NOMO-1 treated with dmso at 0.1 percent for 144 hours (cell line): ENCODE results near the gene TCF4.

Experiments
- DNase-seq: peaks from one replicate; lab custom pipeline; 2025; ENCODE audit not compliant: unreplicated experiment; lab: John Stamatoyannopoulos, UW

Gene TCF4

DNA sequence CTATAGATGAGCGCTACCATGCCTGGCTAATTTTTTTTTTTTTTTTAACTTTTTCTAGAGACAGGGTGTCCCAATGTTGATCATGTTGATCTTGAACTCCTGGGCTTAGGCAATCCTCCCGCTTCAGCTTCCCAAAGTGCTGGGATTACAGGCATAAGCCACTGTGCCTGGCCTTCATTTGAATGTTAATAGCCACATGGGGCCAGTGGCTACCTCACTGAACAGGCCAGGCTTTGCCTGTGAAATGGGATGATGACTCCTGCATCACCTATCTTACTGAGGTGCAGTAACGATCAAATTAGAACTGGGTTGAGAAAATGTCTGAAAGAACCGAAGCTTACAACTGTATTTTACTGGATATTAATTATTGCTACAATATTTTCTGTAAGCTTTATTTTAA lies 278.7 kb downstream of the TCF4 start:
- no peak for DNase-seq

DNA sequence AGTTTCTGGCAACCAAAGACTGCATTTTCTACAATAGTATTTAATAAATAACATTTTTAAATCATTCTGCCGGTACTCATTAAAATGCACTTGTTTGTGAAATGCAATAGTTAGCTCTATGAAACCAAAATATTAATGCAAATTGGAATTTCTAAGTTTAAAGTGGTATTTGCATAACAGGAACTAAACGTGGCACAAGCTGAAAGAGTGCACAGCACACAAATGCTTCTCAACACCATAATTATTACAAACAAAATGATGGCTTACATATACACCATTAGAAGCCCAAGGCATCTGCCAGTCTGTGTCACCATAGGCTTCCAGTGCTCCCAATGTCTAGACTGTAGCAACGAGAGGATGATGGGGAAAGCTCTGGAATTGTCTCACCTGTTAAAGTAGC lies 280.5 kb downstream of the TCF4 start:
- DNase-seq: no peak

DNA sequence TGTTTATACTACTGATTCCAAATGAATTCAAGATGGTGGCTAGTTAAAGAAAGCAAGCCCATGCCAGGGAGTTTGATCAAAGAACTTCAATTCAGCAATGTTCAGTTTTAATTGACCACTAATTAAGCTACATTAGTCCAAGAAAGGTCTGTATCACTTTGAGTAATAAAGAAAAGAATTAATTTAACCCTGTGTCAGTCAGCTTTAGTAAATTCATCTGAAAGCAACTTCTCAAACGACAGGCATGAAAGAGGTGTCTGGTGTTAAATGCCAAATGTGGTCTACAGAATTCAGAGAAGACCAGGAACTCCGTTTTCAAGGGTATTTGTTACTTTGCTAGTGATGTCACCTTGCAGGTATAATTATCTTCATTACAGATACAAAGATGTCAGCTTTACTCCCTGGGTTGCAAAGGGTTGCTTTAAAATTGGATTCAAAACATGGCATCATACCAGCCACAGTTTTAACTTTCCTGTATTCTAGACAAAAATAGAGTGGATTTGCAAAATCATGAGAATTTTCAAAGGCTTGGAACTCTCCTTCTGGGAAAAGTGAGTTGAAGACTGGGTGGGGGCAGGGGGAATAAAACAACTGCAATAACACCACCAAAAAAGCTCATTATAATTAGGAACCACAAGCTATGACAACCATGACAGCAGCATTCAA lies 281.5 kb downstream of the TCF4 start:
- DNase-seq: no peak

DNA sequence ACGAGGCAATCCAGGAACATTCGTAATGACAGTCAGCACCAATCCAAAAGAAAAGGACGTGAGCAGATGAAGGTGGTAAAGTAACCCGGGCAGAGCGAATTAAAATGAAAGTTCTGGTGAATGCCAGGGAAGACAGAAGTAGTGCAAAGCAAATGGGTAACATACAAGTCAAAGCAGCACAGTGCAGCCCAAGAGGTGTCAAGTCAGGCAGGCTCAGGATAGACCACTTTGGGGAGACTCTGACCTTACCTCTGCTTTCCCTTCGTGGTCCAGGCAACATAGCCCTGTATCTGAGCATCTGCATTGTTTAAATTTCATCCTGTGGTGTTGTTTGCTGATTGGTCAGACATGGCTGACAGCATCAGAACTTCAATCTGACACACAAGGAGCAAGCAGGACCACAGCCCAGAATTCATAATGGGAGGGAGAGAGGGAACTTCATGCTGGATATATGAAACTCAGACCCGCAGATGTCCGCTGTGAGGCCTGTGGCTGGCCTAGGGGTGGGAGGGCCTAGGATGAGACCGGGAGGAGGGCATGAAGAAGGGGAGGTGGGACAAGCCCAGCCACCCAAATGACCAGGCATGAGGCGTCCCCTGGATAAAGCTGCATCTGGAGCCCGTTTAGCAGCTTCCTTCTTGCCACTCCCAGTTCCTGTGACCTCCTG lies 285.7 kb downstream of the TCF4 start:
- DNase-seq: no peak

DNA sequence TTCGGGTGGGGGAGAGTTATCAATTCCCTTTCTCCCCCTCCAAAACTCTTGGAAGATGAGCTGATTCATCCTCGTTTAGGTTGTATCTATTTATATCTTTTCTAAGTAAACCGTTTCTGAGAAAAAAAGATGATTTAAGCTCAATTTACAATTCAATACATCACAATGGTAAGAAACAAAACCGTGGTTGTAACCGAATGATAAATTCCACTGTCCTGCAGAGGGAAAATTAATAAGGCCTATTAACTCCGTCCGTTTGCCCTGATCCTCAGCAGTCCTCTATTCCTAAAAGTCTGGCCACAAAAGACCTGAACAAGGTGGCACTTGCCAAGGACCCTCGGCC lies 286.2 kb downstream of the TCF4 start:
- DNase-seq: no peak

DNA sequence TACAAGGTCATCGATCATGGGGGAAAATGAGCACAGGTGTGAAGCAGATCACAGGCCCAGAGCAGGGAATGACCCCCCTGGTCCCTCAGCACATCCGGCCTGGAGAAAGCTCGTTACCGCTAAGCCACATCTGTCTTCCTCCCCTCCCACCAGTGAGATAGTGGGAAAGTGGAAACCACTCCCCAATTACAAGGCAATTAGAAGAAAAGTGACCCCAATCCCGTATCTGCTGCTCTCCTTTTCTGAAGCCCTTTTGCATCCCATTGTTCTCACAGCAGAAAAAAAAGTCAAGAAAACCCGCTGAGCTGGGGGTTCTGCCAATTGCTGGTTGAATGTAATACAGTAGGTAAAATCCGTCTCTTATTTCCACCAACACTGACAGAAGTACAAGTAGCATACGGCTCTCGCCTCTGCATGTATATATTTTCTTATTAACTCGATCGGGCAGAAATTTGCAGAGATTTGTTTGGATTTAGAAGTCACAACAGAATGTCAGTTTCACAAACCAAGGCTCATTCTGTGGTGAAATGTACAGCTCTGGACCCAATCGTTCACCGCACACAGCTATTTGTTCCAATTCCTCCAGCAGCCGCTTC lies 287.0 kb downstream of the TCF4 start:
- DNase-seq: no peak

DNA sequence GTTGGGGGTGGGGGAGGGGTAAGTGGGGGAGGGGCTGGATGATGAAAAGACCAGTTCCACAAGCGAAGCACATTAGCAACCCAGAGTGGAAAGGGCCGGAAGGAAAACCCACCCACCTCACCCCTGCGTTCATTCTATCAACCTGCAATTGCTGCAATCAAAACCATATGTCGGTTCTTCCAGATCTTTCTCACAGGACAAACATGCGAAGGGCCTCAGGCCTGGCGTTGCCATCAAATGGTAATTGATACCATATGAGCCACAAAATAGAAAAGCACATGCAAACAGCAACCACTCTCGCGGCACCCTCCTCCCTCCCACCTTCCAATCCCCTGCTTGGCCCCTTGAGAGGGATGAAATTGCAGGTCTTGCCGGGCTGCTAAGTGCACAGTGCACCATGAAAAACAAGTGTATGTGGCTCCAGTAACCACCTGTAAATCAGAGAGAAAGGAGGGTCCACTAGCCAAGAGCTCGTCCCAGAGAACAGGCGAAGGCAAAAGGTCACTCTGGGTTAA lies 287.5 kb downstream of the TCF4 start:
- no peak for DNase-seq

DNA sequence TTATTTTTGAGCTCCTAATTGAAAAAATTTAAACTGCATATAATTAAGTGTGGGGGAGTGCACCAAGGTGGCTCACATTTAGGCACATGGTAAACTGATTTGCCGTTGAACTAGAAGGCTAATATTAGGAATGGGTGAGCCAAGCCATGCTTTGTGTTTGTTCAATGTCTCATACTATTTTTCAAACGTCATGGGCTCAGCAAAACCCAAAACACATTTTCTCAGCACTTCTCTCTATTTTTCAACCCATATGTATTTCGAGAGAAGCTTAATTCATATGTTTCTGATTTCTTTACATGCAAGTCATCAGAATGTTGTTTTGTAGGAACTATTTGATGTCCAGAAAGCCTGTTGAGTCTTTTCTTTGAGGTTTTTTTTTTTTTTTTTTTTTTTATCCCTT lies 291.2 kb downstream of the TCF4 start:
- DNase-seq: no peak

DNA sequence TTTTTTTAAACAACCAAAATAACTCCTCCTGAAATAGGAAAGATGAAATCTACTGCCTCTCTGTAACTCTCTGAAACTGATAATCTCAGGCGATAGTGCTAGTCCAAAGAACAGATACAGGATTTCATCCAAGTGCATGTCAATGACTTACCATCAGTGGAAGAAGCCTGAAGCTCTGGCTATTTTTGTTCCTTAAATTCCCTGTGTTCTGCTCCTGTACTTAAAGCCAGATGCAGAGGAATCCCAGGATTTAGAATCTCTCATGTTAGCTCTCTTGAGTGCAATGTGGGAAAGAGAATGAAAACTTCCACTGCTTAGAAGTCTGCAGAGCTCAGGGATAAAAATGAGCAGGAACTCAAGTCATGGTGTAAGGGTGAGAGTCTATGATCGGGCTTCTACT lies 291.9 kb downstream of the TCF4 start:
- no peak for DNase-seq

DNA sequence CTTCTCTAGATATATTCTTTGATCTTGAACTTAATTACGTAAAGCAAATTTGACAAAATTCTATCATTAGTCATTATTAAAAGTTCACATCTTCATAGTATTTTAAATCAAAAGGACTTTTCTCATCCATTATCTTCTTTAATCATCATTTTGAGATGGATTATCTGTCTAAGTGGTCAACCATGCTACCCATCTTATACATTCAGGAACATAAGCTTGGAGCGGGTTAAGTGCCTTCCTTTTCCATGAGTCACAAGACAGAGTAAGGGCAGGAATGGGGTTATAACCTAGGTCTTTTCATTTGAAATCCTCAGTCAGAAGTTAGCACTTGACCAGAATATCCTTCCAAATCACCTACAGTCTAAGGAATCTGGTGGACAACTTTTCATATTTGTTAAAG lies 297.1 kb downstream of the TCF4 start:
- DNase-seq: no peak

DNA sequence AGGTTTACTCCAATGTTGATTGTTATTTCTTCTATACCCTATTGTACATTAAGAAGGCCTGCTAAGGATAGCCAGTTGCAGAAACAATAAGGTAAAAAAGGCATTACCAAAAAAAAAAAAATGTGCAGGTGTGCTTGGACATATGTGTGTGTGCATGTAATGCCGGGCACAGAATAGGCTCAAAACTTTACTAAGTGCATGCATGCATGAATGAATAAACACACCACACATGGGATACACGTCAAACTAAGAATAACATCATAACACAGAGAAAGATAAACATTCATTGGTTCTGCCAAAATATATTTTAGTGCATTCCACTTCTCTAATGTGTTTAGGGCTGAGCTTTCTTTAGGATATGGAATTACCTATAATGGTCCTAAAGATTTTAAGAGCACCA lies 298.2 kb downstream of the TCF4 start:
- DNase-seq: no peak

DNA sequence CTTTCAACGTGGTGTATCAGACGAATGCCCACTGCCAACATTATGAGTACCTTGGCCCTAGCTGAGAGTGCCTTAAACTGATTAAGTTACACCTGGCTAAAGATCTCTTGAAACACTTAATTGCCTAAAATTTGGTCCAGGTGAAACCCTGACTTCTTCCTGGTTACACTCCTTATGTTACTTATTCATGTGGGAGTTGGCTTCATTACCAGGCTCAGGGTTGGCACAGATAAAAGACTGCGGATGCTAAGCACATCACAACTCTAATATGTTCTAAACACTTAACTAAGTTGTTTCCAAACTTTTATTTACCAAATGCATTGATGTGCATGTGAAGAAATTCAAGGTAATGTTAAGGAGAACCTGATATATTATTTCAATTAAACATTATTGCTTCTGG lies 298.9 kb downstream of the TCF4 start:
- DNase-seq: no peak

DNA sequence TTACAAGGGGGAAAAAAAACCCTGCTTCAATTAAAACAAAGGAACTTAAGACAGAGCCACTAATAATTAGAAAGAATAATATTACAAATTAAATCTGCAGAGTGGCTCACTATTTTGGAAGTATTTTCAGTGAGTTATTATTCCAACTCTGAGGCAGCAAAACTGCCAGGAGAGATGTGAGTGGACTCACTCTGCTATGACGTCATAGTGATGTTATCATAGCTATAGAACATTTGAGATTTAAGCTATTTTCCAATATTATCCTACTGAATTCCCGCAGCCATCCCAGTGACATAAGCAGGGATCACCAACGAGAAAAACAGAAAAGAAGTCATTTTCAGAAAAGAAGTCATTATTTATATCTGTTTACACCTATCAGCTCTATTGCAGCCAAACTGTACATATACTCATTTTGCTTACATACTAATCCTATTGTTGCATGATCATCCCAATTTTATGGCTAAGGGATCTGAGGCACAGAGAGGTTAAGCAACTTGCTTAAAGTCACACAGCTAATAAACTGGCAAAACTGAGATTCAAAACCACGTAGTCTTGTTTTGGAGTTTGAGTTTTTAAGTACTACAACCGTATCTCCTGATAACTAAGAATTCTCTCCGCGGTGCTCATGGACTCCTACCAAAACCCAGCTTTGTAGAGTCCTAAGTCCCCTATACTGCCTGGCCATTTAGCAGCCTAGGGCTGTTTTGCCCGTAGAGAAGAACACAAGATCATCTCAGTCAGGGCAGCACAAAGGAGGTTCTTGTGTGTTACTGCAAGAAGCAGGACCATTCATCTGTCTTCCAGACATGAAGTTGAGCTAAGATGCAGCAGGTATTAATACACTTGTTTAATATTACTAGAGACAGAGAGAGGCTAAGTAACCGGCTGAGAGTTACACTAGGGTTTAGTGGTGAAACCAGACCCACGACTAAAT lies 299.8 kb downstream of the TCF4 start:
- no peak for DNase-seq

DNA sequence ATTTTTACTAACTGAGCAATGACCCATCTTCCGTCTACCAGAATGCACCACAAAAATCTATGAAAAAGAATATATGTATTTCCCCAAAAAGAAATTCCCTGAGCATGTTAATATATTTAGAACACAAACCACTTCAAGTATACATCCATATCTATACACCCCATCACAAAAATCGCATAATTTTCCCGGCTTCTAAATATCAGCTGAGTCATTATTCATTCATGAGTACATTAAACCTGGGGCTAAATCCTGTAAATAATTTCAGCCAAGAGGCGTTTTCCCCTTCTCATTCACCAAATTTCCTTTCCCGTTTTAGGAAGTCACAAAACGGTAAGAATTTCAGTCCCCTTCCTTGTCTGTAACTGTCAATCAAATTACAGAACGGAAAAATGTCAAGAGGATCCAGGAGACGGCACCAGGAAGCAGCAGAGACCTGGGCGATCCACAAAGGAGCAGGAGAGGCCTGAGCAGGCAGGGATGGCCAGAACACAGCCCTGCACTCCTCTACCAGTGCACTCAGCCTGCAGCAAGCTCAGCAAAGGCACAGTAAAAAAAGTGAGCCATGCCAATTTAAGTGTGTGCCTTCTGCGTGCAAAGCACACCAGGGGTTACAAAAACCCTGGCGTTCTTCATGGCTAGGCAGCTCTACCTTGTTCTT lies 300.7 kb downstream of the TCF4 start:
- no peak for DNase-seq

DNA sequence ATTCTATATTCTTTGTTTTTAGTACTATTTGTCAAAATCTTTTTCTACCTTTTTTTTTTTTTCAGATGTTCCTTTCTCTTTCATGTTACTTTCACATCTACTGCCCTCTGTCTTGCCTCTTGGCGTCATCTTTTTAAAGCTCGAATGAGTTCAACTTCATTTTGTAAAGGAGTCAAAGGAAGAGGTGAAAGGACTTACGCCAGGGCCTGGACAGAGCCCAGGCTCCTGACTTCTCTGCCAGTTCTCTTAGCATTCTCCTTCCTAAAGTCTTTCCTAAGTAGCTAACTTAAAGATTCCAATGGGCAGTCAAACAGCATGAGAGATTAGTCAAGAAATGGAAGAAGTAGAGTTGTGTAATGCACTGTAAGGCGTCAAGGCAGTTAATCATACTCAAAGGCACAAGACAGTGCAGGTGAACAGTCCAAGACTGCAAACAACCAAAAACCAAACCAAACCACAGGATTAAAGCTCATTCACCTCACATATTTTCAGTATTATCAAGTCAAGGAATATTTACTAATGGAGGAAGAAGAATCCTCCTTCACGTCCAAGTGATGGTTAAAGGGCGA lies 301.7 kb downstream of the TCF4 start:
- no peak for DNase-seq

DNA sequence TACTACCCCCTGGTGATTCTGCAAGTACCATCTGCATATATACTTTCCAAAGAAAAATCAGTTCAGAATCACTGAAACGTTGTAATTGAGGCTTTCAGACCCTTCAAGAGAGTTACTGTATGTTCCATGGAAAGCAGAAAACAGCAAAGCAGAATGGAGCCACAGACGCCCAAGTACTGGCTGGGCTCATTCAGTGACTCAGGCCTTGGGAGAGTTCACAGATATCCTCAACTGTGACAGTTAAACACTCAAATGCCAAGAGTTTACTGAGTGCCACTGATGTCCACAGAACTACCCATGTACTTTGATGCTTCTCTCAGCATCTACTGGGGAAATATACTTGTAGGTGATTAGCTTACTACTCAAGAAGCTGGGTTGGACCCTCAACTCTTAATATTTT lies 303.4 kb downstream of the TCF4 start:
- DNase-seq: no peak

DNA sequence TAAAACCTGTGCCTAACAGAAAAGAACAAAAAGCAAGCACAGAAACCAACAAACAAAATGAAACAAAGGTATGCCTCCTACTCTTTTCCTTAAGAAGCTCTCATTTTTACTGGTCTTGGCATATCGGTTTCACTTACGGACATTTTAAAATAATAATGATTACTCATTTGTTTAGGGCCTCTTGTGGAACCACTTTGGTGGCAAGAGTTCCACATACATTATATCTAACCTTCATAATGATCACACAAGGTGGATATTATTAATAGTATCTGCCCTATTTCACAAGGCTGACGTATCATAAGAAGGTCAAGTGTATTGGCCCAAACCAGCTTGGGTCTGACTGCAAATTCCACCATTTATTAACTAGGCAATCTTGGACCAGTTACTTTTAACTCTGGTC lies 304.7 kb downstream of the TCF4 start:
- DNase-seq: no peak

DNA sequence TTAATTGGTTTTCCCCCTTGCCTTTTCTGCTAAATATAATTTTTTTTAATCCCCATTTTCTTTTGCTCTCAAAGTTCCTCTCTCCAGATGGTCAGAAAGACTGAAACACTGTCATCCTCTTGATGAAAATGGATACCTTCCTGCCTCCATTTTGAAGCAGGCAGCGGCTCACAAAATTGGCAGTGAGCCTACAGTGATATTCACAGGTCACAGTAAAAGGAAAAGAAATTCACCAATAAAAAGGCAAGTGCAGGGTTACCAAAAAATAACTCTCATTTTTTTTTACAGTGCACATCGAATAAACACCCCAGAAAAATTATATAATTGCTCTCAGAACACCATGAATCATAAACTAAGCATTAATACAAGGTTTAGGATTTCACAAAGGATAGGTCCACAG lies 307.5 kb downstream of the TCF4 start:
- DNase-seq: no peak

DNA sequence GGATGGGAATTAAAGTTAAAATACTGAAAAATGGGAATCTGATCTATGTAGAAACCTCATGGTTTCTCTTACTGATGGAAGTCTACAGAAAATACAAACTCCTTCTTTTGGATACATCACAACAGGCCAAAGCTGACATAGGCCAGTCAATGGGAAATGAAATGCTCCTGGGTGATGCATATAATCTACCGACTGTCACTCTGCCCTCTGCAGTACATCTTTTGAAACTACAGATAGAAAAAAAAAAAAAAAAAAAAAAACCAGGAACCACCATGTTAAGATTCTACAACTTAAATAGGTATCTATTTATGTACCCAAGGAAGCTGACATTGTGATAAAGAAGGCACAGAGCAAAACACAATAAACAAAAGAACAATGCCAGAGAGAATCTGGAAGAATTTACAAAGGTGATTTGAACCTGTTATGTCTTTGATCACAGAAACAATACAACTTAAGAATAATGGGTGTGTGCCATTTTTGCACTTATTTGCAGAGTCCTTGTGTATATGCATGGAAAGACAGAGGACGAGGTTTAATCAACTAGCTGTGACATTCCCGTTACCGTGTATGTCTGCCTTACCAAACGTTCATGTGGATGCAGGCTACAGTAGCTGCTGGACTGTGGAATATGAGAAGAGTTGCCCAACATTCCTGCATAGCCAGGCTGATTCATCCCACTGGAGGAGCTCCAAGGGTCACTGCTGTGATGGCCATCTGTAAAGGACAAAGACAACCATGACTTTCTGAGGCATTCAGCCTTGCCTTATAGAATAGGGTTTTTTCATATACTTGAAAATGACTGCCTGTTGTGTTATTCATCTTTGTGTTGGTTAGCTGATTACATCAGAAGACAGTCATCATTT lies 312.7 kb downstream of the TCF4 start:
- no peak for DNase-seq
